Hippocampal formation (tissue), 2 donors: ENCODE data around the gene MTIF2.
"Not testable (repeated sequence)": the region's sequence is repeated elsewhere in the genome, so short reads cannot be mapped to it uniquely, and the experiment has no call there.

Experiments
- DNase-seq, 2 donors: peaks; one replicate each; lab custom pipeline; 2025; lab: John Stamatoyannopoulos, UW

The MTIF2 gene

DNA sequence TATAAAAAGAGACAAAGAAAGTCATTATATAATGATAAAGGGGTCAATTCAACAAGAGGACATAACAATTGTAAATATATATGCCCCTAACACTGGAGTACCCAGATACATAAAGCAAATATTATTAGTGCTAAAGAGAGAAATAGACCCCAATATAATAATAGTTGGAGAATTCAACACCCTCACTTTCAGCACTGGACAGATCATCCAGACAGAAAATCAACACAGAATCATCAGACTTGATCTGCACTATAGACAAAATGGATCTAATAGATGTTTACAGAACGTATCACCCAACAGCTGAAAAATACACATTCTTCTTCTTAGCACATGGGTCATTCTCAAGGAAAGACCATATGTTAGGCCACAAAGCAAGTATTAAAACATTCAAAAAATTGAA lies 68.6 kb downstream of the MTIF2 start:
- DNase-seq: no peak

DNA sequence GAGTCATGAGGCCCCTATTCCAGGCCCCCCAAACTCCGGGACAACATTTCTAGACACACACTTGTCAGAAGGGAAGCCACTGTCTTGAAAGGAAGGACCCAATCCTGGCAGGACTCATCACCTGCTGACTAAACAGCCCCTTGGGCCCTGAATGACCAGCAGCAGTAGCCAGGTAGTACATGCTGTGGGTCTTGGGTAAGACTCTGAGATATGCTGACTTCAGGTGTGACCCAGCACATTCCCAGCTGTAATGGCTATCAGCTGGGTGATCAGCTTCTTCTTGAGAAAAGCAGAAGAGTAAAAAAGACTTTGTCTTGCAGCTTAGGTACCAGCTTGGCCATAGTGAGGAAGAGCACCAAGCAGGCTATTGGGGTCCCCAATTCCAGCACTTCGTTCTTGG lies 72.5 kb downstream of the MTIF2 start:
- DNase-seq: no peak

DNA sequence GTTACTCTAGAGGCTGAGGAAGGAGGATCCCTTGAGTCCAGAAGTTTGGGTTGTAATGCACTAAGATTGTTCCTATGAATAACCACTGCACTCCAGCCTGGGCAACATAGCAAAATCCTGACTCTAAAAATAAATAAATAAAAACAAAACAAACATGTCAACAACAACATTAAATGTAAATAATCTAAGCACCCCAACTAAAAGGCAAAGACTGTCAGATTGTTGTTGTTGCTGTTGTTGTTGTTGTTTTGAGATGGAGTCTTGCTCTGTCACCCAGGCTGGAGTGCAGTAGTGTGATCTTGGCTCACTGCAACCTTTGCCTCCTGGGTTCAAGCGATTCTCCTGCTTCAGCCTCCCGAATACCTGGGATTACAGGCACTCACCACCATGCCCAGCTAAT lies 77.1 kb downstream of the MTIF2 start:
- not testable (repeated sequence) for DNase-seq

DNA sequence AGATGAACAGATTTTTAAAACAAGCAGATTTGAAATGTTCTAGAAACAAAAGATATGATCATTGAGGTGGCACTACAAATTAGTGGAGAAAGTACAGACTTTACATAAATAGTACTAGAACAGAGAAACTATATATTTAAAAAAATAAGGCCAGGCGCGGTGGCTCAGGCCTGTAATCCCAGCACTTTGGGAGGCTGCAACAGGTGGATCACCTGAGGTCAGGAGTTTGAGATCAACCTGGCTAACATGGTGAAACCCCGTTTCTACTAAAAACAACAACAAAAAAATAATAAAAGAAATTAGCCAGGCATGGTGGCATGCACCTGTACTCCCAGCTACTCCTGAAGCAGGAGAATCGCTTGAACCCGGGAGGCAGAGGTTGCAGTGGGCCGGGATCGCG lies 82.2 kb downstream of the MTIF2 start:
- DNase-seq: not testable (repeated sequence)
